A549 treated with AZD9567 at 1 μM for 4 hours (cell line): ENCODE data around the gene PHTF1. TPM values are rescaled to one million over a fixed set of nuclear protein-coding genes. Genes with fewer than 3 reads are reported as not detected.

Source experiments
- total RNA-seq: library from RNA; stranded (reverse); fragments of 200-300 nt; extraction: Qiagen RNA extraction; gene quantifications from 5 replicates; pipeline ENCODE4 v1.2.3, GENCODE V29; 2022; ENCODE audit not compliant: insufficient read depth

PHTF1 gene
- 11.8 to 14.9 TPM (median 13.0 TPM) in 5 replicates for total RNA-seq

DNA sequence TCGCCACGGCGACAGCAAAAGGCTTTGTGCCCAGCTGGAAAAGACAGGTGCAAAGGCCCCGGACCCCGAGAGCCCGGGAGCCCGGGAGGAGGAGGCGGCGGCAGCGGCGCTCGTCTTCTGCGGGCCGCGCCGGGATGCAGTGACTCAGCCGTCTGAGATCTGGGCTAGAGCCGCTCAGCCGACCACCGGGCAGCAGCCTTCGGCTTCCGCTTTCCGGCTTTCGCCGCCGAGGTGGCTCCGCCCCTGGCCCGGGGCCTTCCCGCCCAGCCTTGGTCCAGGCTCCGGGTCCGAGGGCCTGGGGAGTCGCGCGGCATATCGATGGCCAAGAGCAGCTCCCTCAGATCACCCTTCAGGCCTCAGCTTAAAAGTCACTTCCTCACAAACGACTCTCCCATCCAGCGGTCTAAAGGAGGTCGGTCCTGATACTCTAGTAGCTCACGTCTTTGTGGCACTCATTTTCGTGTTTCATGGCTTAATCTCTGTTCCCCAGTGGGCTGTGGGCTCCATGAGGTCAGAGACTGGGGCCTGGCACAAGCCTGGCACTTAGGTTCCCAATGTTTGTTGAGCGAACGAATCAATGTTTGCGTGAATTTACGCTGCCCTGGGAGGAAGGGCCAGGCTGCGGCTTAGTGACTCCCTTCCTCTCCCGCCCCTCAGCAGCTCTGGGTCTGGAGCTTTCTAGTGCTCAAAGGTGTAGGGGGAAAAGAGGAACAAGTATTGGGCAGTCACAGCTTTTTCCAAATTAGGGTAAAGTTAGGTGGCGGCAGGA, at the start of gene PHTF1:
PHTF1 (minus strand) TSS at position 154 of the 769 bp plus-strand sequence. CDS start 783 bp downstream, outside the sequence.

Other genes starting within 250 kb of the PHTF1 start
- gene RSBN1, start 53.0 kb upstream of the PHTF1 start, total RNA-seq = 3.8 to 4.1 TPM (median 3.8 TPM) in 5 replicates
- not detected in 5 replicates for gene PTPN22, start 112.2 kb upstream of the PHTF1 start, total RNA-seq
- gene BCL2L15, start 128.1 kb upstream of the PHTF1 start, total RNA-seq = 0.34 to 0.55 TPM (median 0.47 TPM) in 4 of 5 replicates, not detected in the other
- gene AP4B1, start 145.3 kb upstream of the PHTF1 start, total RNA-seq = 7.6 to 18.4 TPM (median 8.9 TPM) in 5 replicates
- 8.4 to 10.0 TPM (median 9.6 TPM) in 5 replicates for gene DCLRE1B, start 145.8 kb upstream of the PHTF1 start, total RNA-seq
- gene HIPK1, start 169.8 kb upstream of the PHTF1 start, total RNA-seq = 13.9 to 19.0 TPM (median 16.0 TPM) in 5 replicates
- 1.5 to 4.3 TPM (median 3.8 TPM) in 5 replicates for gene OLFML3, start 220.0 kb upstream of the PHTF1 start, total RNA-seq